Stimulated activated CD4-positive, alpha-beta T cell treated with anti-CD3 and anti-CD28 coated beads, TNF-alpha, amount 100 ng/mL, for 4 hours (primary cell): ENCODE data around the gene MBD3L4.
"Not testable (repeated sequence)": the region's sequence is repeated elsewhere in the genome, so short reads cannot be mapped to it uniquely, and the experiment has no call there.

Experiments
- DNase-seq, 3 experiments: peaks; one replicate each; pipeline ENCODE4 v3.0.0-alpha.2; 2020; ENCODE audit warnings: low read depth in 3 of 3

MBD3L4 gene

DNA sequence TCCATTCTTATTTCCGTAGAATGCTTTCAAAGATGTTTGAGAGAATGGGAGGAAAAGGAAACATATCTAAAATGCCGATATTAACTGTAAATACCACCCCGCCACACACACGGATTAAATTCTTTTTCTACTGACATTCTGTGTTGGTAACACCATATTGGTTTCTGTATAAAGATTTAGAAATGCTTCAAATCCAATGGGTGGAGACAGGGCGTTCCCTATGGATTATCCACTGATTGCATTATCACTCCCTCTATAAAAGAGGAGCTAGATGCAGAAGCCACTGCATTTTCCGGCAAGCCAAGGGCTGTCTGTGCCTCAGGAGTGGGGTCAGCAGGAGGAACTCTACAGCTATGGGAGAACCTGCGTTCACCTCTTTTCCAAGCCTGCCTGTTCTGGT is 9.0 kb upstream of the MBD3L4 start, which contains the start of gene MBD3L2:
MBD3L2 (plus strand) TSS at position 301 of the 400 bp plus-strand sequence; CDS start at position 354, 53 bp downstream.
- not testable (repeated sequence) for DNase-seq

GRCh38 chr19:7041563-7041962 is 1.6 kb upstream of the MBD3L4 start:
- DNase-seq, result not testable (repeated sequence)

- DNase-seq, result not testable (repeated sequence)
Observed at GRCh38 chr19:7030278-7030677, 9.7 kb downstream of the MBD3L4 start, which contains the start of gene MBD3L5. TSS of gene MBD3L5 (plus strand) at chr19:7030578. CDS start at chr19:7030612, 34 bp downstream.

GRCh38 chr19:7028790-7029189 is 11.2 kb downstream of the MBD3L4 start:
- not testable (repeated sequence) for DNase-seq

- DNase-seq, result not testable (repeated sequence)
Observed at GRCh38 chr19:7021331-7021730, 18.6 kb downstream of the MBD3L4 start, which contains the start of gene MBD3L2B. TSS of gene MBD3L2B (minus strand) at chr19:7021431. CDS start at chr19:7021397, 34 bp downstream.

DNA sequence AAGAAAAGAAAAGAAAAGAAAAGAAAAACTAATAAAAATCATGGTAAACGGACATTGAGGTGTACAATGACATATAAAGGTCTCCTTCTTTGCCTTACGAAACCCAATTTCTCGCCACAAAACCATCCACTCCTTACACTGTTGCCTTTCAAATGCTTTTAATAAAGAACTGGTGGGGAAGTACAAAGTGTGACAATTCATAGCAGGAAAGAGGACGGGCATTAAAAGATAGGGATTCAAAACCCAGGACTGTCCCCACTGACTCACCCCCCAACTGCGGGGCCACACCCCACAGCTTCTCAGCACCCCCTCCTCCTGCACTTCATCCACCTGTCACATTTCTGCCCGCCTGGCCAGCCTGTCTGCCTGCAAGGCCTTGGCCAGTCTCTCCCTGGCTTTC is 21.2 kb downstream of the MBD3L4 start:
- DNase-seq, result no peak

GRCh38 chr19:7013678-7014077 is 26.3 kb downstream of the MBD3L4 start:
- DNase-seq, result no peak

GRCh38 chr19:7010722-7011593 is 29.0 kb downstream of the MBD3L4 start:
- no peak for DNase-seq

GRCh38 chr19:7007859-7008258 is 32.1 kb downstream of the MBD3L4 start:
- DNase-seq, result no peak

DNA sequence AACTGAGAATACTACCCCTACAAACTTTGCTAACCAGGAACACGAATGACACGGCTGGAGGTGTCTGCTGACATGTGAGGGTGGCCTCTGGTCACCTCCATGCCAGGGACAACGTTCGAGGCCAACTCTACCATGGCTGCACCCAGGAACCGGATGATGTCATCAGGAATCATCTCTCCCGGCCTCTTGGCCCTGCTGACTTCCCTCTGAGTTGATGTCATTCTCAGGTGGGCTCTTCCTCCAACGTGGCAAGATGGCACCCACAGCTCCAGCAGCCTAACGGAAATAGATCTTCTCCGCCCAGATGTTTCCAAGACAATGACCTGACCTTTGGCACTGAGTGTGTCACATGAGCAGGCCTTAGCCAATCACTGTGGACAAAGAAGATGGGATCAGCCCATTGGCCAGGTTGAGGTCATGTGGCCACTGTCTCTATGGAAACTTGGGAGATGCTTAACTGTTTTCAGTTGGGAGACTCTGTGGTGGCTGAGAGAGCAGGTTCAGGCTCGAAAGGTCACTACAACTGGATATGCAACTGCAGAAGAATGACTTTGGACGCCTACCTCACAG is 33.8 kb downstream of the MBD3L4 start:
- DNase-seq, result no peak

DNA sequence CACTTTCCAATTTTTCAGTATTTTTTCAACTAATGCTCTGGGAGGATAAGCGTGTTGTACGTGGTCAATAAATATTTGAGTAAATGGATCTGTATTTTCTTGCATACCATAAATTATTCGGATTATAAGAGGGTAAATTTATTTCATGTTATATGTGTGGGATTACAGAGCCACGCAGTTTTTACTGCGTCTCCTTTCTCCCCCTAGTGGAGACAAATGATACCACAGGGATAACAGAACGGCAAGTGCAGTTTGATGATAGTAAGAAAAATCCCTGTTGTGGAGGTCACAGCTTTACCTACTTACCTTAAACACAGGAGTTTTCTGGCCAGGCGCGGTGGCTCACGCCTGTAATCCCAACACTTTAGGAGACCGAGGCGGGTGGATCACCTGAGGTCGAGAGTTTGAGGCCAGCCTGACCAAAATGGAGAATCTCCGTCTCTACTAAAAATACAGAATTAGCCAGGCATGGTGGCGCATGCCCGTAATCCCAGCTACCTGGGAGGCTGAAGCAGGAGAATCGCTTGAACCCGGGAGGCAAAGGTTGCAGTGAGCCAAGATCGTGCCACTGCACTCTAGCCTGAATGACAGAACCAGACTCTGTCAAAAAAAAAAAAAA is 35.6 kb downstream of the MBD3L4 start:
- DNase-seq, result no peak

DNA sequence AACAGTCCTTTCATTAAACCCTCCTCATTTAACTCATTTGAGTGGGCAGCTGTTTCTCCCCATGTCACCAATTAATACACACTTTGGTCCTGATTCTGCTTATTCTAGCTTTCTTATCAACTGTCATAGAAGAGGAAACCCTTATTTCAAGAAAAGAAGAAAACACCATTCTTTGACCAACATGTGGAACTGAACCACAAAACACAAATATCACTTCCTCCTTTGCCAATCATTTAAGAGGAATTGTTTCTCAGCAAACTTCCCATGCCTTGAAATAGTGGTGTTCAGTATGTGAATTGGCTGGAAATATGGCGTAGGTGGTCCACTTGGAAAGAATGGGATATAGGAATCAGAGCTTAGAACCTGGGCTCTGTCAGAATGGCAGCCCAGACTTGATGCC is 39.2 kb downstream of the MBD3L4 start:
- no peak for DNase-seq

GRCh38 chr19:7000333-7000732 is 39.6 kb downstream of the MBD3L4 start:
- DNase-seq, result no peak

GRCh38 chr19:6999933-7000332 is 40.0 kb downstream of the MBD3L4 start:
- no peak for DNase-seq

- no peak for DNase-seq
Observed at GRCh38 chr19:6997679-6998445, 42.1 kb downstream of the MBD3L4 start.

- DNase-seq, result no peak
Observed at GRCh38 chr19:6996810-6997209, 43.2 kb downstream of the MBD3L4 start.

GRCh38 chr19:6995054-6995453 is 44.9 kb downstream of the MBD3L4 start:
- no peak for DNase-seq

DNA sequence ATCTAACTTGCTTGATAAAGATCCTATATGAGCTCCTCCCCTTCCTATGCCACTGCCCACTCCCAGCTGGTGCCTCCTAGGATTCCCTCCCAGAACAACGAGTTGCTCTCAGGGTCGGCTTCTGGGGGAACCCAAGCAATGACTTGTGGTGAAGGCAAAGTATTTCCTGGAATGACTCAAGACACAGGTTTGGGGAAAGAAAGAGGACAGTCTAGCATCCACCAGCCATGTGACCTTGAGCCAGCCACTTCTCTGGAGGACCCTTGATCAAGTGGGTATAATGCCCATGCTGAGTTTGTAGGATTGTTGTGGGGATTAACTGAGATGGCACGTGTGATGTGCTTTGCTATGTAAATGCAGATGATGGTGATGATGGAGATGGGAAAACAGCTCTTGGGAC is 51.7 kb downstream of the MBD3L4 start:
- DNase-seq, result no peak

GRCh38 chr19:6987850-6988249 is 52.1 kb downstream of the MBD3L4 start:
- no peak for DNase-seq
